ENCODE data around the gene ZNF135. TPM values are rescaled to one million over a fixed set of nuclear protein-coding genes. Genes with fewer than 3 reads are reported as not detected.

The ZNF135 gene
- total RNA-seq, 2 experiments from 2014 or later = 1.2 to 1.4 TPM

DNA sequence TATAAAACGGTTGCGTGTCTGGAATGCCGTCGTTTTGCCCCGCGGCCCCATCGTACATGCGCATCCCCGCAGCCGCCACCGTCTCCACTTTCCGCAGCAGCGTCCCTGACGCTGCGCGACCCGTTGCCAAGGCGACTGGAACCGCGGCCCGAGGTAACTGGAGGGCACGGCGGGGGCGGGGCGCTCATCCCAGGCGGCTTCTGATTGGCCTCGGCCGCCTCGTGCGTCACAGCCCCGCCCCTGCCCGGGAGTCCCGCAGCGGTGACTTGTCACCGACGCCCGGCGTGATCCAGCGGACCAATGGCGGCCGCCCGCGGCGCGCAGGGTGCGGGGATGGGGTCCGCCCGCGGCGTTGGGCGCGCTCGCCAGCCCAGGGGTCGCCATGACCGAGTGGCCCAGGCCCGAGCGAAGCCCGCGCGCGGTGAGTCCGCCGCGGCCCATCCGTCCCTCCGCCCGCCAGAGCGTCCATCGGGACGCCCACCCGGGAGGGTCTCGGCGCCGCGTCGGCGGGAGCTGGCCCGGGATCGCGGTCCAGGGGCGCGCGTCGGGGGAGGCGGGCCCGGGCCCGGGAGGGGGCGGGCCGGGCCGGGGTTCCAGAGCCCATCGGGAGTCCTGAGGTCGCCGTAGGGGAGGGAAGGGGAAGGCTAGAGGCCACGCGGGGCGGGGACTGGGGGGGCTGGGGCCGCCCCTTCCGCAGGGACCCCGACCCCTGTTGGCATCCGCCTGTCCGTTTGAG lies 25.2 kb upstream of the ZNF135 start, which contains the start of gene ZSCAN1:
Gene ZSCAN1 (plus strand): TSS at position 285 of the 736 bp plus-strand sequence. CDS start 3,812 bp downstream, outside the sequence.
- peak; percentile 80 for ATAC-seq
- peaks cover 19% of the 10 kb centered on the region for H3K9me3 Mint-ChIP-seq

DNA sequence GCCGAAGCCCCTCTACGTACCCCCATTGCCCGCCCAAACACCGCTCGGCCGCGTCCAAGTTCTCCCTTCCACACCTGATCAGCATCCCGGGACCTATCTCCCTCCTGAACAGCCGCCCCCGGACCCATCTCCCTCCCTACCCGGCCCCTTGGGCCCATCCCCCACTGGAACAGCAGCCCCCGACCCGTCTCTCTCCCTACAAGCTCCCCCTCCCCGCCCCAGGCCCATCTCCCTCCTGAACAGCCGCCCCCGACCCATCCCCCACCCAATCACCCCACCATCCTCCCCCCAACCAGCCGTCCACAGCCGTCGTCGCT lies 24.6 kb upstream of the ZNF135 start:
- no peaks in the 10 kb centered on the region for H3K4me1 Mint-ChIP-seq (ENCODE audit: low read depth)
- H3K27ac Mint-ChIP-seq = no peak overlapping the region
- TF ChIP-seq CTCF (IDR thresholded peaks at IDR 0.05) = no peak
- no peak for ATAC-seq
- H3K9me3 Mint-ChIP-seq = peaks cover 17% of the 10 kb centered on the region
- peaks cover 15% of the 10 kb centered on the region for H3K36me3 Mint-ChIP-seq (ENCODE audit: low read depth)
- intact Hi-C loops (cut with micrococcal nuclease) = no loop called here
- ChIA-PET CTCF (no interaction called here), POLR2A (no interaction called here)
- no peak for DNase-seq
- peaks cover 20% of the 10 kb centered on the region for H3K27me3 Mint-ChIP-seq
- H3K4me3 Mint-ChIP-seq = no peak overlapping the region

More for the DNA sequence above, 25.2 kb upstream of the ZNF135 start, which contains the start of gene ZSCAN1:
- no peak for TF ChIP-seq CTCF (IDR thresholded peaks at IDR 0.05)
- intact Hi-C loops (cut with micrococcal nuclease) = no loop called here
- Mint-ChIP-seq H3K36me3 (ENCODE audit: low read depth) (peaks cover 16% of the 10 kb centered on the region), H3K27ac (no peak within 1 kb of the TSS), H3K27me3 (peaks cover 20% of the 10 kb centered on the region), H3K4me3 (no peak within 1 kb of the TSS), H3K4me1 (ENCODE audit: low read depth) (no peaks in the 10 kb centered on the region)
- peak; percentile 65 for DNase-seq
- ChIA-PET POLR2A (no interaction called here), CTCF (no interaction called here)

DNA sequence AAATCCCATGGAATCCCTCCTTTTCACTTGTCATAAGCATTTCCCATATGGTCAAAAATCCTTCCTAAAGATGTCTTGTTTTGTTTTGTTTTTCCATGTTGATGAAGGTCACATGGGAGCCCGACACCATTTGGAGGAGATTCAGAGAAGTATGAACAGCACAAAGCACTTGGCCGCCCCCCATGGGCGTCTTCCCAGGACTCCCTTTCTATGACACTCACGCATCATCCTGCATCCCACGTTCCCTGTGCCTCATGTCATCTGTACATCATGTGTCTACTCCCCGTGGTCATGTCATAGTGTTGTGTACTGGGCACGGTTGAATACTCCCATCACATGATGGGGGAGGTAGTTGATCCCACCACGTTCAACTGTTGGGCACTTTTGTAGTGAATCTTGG lies 23.2 kb upstream of the ZNF135 start:
- peaks cover 16% of the 10 kb centered on the region for H3K36me3 Mint-ChIP-seq (ENCODE audit: low read depth)
- peaks cover 20% of the 10 kb centered on the region for H3K9me3 Mint-ChIP-seq
- POLR2A ChIA-PET = no interaction called here
- DNase-seq (no peak), ATAC-seq (no peak)
- no peaks in the 10 kb centered on the region for H3K4me1 Mint-ChIP-seq (ENCODE audit: low read depth)
- no peak overlapping the region for H3K4me3 Mint-ChIP-seq
- CTCF ChIA-PET = no interaction called here
- H3K27me3 Mint-ChIP-seq = peaks cover 20% of the 10 kb centered on the region
- H3K27ac Mint-ChIP-seq = no peak overlapping the region
- TF ChIP-seq CTCF (IDR thresholded peaks at IDR 0.05) = no peak
- intact Hi-C loops (cut with micrococcal nuclease) = no loop called here

- H3K9me3 Mint-ChIP-seq = peaks cover 33% of the 10 kb centered on the region
- ATAC-seq = no peak
- H3K4me1 Mint-ChIP-seq (ENCODE audit: low read depth) = no peaks in the 10 kb centered on the region
- H3K36me3 Mint-ChIP-seq (ENCODE audit: low read depth) = peaks cover 24% of the 10 kb centered on the region
- ChIA-PET POLR2A (no interaction called here), CTCF (no interaction called here)
- no peak for TF ChIP-seq CTCF (IDR thresholded peaks at IDR 0.05)
- no peak overlapping the region for H3K27ac Mint-ChIP-seq
- peaks cover 17% of the 10 kb centered on the region for H3K27me3 Mint-ChIP-seq
- no peak for DNase-seq
- no peak overlapping the region for H3K4me3 Mint-ChIP-seq
- intact Hi-C loops (cut with micrococcal nuclease) = no loop called here
Measured at GRCh38 chr19:58037927-58038687, 21.0 kb upstream of the ZNF135 start.

DNA sequence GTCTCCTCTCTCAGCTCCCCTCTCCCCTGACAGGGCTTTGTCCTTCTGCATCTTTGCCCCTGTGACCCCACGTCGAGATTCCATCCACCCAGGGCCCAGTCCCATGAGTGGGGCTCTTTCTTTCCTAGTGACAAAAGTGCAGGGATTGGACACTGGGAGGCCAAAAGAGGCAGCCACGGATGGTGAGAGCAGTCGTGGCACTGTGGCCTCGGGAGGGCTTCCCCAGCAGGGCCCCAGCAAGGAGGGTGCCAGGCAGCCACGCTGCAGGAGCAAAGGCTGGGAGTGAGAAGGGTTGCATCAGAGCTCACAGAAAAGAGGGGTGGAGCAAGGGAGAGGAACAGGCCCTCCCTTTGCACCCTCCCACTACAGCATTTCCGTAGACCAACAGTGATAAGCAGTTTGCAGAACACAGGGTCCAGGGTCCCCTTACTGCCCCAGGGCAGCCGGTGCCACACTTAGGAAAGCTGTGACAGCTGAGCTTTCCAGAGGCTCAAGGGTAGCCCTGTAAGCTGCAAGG lies 20.3 kb upstream of the ZNF135 start:
- peaks cover 27% of the 10 kb centered on the region for H3K36me3 Mint-ChIP-seq (ENCODE audit: low read depth)
- H3K4me3 Mint-ChIP-seq = no peak overlapping the region
- peaks cover 17% of the 10 kb centered on the region for H3K27me3 Mint-ChIP-seq
- no peaks in the 10 kb centered on the region for H3K4me1 Mint-ChIP-seq (ENCODE audit: low read depth)
- ChIA-PET CTCF (no interaction called here), POLR2A (no interaction called here)
- peaks cover 38% of the 10 kb centered on the region for H3K9me3 Mint-ChIP-seq
- H3K27ac Mint-ChIP-seq = no peak overlapping the region
- ATAC-seq = no peak
- intact Hi-C loops (cut with micrococcal nuclease) = no loop called here
- TF ChIP-seq CTCF (IDR thresholded peaks at IDR 0.05) = no peak
- DNase-seq = no peak
